Umbilical cord (tissue), 2 donors: ENCODE data around the gene LRMDA. TPM values are rescaled to one million over a fixed set of nuclear protein-coding genes. Genes with fewer than 3 reads are reported as not detected.

Experiments used
- DNase-seq: peaks from one replicate; pipeline ENCODE4 v3.0.0-alpha.2; 2015; ENCODE audit warnings: low spot score
- total RNA-seq: library from RNA; depleted of rRNA; stranded (reverse); fragments of >200 nt; gene quantifications from one replicate; pipeline ENCODE4 v1.2.3, GENCODE V29; 2014; ENCODE audit warnings: low replicate concordance; ENCODE audit not compliant: insufficient read depth

The LRMDA gene
- total RNA-seq, 1 donor from 2014 or later: 1.7 TPM

- DNase-seq: no peak
These were observed 106.7 kb downstream of the LRMDA start for GRCh38 chr10:75538144-75538543.

GRCh38 chr10:75538765-75539164 lies 107.3 kb downstream of the LRMDA start:
- DNase-seq: no peak

- DNase-seq: no peak
These were observed 109.0 kb downstream of the LRMDA start for GRCh38 chr10:75540357-75540966.

- DNase-seq: peak; percentile 22
These were observed 109.6 kb downstream of the LRMDA start for GRCh38 chr10:75540981-75541380.

GRCh38 chr10:75541411-75541810 lies 110.0 kb downstream of the LRMDA start:
- DNase-seq: no peak

- DNase-seq: peak; percentile 46
These were observed 110.7 kb downstream of the LRMDA start for GRCh38 chr10:75542084-75542483.

- DNase-seq: peak; percentile 76
These were observed 111.5 kb downstream of the LRMDA start for GRCh38 chr10:75542906-75543305.

GRCh38 chr10:75544386-75544785 lies 113.0 kb downstream of the LRMDA start:
- DNase-seq: peak; percentile 37

- no peak for DNase-seq
These were observed 113.7 kb downstream of the LRMDA start for GRCh38 chr10:75544993-75545706.

GRCh38 chr10:75546004-75546403 lies 114.6 kb downstream of the LRMDA start:
- no peak for DNase-seq

GRCh38 chr10:75547391-75548298 lies 116.2 kb downstream of the LRMDA start:
- DNase-seq: peak; percentile 53

GRCh38 chr10:75548356-75548755 lies 116.9 kb downstream of the LRMDA start:
- no peak for DNase-seq

GRCh38 chr10:75550191-75550590 lies 118.8 kb downstream of the LRMDA start:
- no peak for DNase-seq

- DNase-seq: no peak
These were observed 120.7 kb downstream of the LRMDA start for GRCh38 chr10:75552171-75552570.

GRCh38 chr10:75553550-75553949 lies 122.1 kb downstream of the LRMDA start:
- DNase-seq: no peak

- no peak for DNase-seq
These were observed 123.9 kb downstream of the LRMDA start for GRCh38 chr10:75555323-75555722.

GRCh38 chr10:75556320-75556719 lies 124.9 kb downstream of the LRMDA start:
- no peak for DNase-seq

- DNase-seq: no peak
These were observed 134.1 kb downstream of the LRMDA start for GRCh38 chr10:75565286-75566251.

GRCh38 chr10:75568450-75569130 lies 137.2 kb downstream of the LRMDA start:
- DNase-seq: no peak

GRCh38 chr10:75569506-75569905 lies 138.1 kb downstream of the LRMDA start:
- DNase-seq: no peak

GRCh38 chr10:75572478-75572877 lies 141.1 kb downstream of the LRMDA start:
- DNase-seq: no peak
